GM21367 (cell line): ENCODE results near the gene OSBP.

ENCODE experiments used
- ATAC-seq: cut with Tn5 transposase; IDR thresholded peaks from one replicate; pipeline ENCODE4 v1.9.1; 2021; ENCODE audit not compliant: unreplicated experiment

The OSBP gene

DNA sequence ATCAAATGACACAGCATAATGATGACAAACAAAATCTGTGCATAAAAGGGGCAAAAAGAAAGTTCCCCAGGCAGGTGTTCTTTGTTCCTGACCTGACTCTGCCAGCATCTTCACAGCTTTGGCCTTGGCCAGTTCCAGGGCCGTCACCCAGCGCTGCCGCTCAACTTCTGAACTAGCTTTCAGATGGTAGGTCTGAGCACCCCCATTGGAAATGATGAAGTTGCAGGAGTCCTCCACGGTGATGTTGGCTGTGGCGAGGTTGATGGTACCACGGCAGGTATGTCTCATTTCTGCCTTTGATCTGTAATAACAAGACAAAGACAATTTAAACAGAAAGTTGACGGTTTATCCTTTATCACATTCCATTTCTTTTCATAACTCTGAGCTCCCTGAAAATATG is 5.3 kb downstream of the OSBP start:
- ATAC-seq = no peak

DNA sequence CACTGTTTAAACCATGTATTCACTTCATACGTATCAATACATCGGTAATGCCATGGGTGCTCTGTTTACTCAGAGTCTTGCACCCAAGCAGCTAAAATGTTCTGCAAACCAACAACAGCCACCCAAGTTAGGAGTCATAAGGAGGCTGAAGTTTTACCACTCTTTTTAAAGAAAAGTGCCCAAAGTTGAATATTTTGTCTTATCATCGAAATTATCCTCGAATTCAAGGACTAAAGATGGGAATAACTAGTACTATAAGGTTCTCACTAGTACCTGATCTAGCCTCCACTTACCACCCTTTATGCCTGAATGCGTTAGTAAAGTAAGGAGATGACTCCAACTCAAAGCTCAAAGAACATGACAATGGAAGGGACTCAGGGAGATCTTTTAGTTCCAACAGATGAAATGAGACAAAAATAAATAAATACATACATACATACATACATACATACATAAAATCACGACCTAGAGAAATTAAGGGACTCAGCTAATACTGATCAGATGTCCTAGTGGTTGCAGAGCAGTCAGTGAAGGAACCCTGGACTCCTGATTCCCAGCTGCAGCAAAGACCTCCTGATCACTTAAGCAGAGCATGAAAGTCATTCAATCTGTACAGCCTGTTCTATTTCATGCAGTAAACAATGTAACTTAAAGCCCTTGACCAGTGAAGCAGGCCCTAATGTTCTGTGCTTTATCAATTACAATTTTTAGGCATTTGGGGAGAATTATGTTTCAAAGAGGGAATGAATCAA is 7.7 kb downstream of the OSBP start:
- no peak for ATAC-seq

DNA sequence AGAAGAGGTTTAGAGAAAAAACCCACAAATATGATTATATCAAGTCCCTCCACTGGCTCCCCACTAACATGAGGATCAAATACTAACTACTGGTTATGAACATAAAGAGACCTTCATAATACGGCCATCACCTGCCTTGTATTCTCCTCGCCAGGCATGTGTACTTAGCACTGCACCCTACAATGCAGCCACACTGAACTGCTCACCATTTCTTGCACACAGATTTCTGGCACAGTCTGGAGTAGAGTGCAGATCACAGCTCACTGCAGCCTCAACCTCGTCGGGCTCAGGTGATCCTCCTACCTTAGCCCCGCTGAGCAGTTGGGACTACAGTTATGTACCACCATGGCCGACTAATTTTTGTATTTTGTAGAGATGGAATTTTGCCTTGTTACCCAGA is 13.1 kb downstream of the OSBP start:
- no peak for ATAC-seq

- ATAC-seq = no peak
Observed at GRCh38 chr11:59601788-59602187, 13.8 kb downstream of the OSBP start.

DNA sequence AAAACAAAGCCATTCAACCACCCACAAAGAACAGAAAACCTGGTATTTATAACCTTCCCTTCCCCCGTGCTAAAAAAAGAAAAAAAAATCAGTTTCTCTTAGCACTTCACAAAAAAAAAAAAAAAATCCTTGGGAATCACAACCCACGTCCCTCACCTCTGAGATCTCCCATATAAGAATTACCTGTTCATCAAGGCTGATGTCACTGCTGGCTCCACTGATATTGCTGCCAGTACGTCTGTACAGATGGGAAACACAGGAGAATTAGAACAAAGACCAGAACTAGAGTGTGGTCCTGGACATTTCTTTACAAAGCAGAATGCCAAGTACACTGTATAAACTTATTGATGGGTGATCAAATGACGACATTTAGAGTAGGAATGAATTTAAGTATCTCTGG is 14.9 kb downstream of the OSBP start:
- no peak for ATAC-seq

GRCh38 chr11:59600234-59600633 is 15.3 kb downstream of the OSBP start:
- no peak for ATAC-seq

- no peak for ATAC-seq
Observed at GRCh38 chr11:59598961-59599360, 16.6 kb downstream of the OSBP start.

GRCh38 chr11:59584294-59584693 is 31.3 kb downstream of the OSBP start:
- no peak for ATAC-seq

- ATAC-seq = no peak
Observed at GRCh38 chr11:59582006-59582405, 33.6 kb downstream of the OSBP start.

DNA sequence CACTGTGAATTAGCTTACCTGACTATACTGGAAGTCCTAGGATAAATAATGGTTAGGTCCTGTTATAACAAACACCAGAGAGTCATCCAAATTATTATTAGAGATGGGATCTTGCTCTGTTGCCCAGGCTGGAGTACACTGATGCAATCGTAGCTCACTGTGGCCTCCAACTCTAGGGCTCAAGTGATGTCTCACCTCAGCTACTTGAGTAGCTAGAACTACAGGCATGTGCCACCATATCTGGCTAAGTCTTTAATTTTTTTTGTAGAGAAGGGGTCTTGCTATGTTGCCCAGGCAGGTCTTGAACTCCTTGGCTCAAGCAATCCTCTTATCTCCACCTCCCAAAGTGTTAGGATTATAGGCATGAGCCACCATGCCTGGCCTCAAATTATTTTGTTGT is 37.2 kb downstream of the OSBP start:
- ATAC-seq = no peak

GRCh38 chr11:59575505-59575904 is 40.1 kb downstream of the OSBP start:
- no peak for ATAC-seq

DNA sequence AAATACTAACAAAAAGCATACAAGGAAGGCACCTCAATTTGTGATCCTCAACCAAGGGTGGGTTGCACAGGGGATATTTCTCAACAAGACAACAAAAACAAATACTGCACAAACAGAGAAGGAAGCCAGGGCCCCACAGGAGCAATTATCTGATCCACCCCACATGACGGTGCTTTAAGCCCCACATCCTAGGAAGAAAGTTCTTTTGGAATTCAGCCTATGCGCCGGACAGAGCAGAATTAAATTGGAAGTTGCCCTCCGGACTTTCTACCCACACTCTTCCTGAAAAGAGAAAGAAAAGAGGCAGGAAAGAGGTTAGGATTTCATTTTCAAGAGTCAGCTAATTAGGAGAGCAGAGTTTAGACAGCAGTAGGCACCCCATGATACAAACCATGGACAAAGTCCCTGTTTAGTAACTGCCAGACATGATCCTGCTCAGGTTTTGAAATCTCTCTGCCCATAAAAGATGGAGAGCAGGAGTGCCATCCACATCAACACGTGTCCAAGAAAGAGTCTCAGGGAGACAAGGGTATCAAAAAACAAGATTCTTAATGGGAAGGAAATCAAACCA is 40.6 kb downstream of the OSBP start:
- ATAC-seq = no peak

DNA sequence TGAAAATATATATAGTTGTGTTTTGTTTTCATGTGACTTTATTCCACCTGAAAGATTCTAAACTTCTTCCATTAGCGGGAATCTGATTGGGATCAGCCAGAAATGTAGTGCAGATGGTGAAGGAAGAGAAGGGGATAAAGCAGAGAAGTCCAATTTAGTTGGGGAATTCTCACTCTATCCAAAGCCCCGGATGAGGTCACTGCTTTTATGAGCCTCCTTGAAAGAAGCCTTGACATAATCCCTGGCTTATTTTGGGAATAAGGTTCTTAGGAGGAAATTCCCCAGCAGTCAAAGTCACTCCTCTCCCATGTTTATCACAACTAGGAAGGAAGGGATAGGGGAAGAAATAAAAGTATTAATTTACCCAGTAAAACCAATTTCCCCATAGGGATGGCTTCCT is 41.1 kb downstream of the OSBP start:
- ATAC-seq = no peak

DNA sequence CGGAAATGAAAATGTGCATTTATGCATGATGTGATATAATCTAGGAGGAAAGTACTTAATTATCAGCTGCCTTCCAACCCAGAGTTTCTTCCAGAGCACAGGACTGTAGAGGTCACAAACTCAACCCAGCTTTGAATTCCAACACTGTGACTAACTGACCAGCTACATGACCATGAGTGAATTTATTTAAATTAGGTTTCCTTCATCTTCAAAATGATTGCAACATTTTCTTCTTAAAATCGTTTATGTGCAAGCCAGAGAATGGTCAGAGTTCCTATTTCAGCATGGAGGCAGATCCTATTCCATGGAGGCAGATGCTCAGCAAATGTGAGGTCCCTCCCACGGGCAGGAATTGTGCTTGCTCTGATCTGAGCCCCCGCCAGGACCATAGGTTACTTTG is 42.4 kb downstream of the OSBP start:
- ATAC-seq = no peak

DNA sequence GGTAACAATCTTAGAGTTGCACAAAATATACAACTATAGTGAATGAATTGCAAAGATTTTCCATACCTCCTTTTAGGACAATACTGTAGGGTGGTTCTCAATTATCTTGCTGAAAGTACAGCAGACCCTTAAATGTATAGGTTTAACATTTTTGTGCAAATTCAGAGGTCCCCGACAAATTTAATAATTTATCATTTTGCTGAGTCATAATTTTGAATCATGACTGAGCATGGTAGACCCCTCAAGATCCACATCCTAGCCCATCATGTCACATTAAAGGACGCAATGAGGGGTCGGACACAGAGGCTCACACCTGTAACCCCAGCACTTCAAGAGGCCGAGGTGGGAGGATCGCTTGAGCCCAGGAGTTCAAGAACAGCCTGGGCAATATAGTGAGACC is 43.5 kb downstream of the OSBP start:
- ATAC-seq = no peak

DNA sequence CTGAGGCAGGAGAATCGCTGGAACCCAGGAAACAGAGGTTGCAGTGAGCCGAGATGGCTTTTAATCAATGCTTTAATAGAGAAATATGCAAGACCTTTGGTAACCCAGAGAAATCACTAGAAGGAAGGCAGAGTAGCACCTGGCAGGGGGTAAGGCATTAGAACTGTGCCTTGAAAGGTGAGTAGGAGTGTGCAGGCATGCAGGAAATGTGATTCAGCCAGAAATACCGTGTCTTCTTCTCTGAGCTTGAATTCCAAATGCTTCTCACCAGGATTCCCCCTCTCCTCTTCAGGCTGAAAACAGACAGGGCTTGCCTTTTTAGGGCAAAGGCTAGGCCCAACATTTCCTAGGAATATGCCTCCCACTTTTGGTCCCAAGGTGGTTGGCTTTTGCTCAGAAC is 53.3 kb downstream of the OSBP start:
- no peak for ATAC-seq

GRCh38 chr11:59560702-59561473 is 54.7 kb downstream of the OSBP start:
- ATAC-seq = peak; percentile 38

DNA sequence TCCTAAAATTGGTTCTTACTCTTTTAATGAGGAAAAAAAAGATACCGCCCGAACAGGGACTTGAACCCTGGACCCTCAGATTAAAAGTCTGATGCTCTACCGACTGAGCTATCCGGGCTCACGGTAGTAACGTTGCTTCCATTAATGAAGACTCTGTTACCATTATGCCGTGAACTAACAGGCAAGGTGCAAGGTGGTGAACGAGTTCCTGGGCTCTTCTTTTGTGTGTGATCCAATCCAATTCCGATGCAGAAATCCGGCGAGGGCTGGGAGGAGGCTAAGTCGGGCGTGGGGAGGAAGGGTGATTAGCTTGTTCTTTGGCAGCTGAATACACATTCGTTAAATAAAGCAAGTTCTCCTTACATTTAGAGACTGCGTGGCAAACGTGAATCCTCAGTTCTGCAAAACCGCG is 55.3 kb downstream of the OSBP start:
- no peak for ATAC-seq

DNA sequence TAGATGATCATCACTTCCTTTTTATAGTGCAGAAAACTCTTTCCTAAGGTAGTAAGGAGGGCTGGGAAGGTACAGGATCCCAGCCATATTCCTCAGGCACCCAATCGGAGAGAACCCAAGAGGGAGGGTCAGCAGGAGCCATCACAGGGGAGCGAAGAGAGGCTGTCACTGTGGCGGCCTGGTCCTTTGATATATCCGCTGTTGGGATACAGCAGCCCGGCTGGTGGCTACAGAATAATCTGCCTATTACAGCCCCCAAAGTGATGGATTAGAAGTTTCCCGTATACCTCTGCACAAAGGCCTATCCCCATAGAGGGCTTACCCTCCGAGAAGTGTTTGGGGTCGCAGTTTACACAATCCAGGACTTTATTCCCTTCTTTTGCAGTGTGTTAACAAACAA is 55.7 kb downstream of the OSBP start:
- ATAC-seq = no peak

- no peak for ATAC-seq
Observed at GRCh38 chr11:59558270-59558643, 57.3 kb downstream of the OSBP start.

GRCh38 chr11:59556917-59557348 is 58.6 kb downstream of the OSBP start:
- no peak for ATAC-seq
